ENCODE results near the gene MFSD6. TPM values are rescaled to one million over a fixed set of nuclear protein-coding genes. Genes with fewer than 3 reads are reported as not detected.
A peak's percentile ranks its signal among the peaks of the same experiment; 100 is the strongest.

Gene MFSD6
- total RNA-seq, 4 donors from 2014 or later = 3.6 to 30.3 (median 28.4) TPM

GRCh38 chr2:190409616-190410015 is 1.5 kb downstream of the MFSD6 start:
- Histone ChIP-seq H3K4me3 (no peak overlapping the region), H3K4me1 (no peaks in the 10 kb centered on the region), H3K27me3 (no peaks in the 10 kb centered on the region), H3K9me3 (no peaks in the 10 kb centered on the region), H3K36me3 (no peaks in the 10 kb centered on the region), H3K27ac (peak overlapping the region in 1 of 2 donors; percentile 81)
- DNase-seq = no peak
- TF ChIP-seq CTCF (IDR thresholded peaks at IDR 0.05) (no peak), POLR2A (IDR thresholded peaks at IDR 0.05) (no peak)
- intact Hi-C loops (cut with DNase I; ENCODE audit: low total_unique reads) = no loop called here

- no peak for TF ChIP-seq POLR2A (IDR thresholded peaks at IDR 0.05)
- no peaks in the 10 kb centered on the region for H3K36me3 ChIP-seq
- H3K27ac ChIP-seq = peak overlapping the region in 1 of 2 donors; percentile 81
- H3K4me1 ChIP-seq = no peaks in the 10 kb centered on the region
- intact Hi-C loops (cut with DNase I; ENCODE audit: low total_unique reads) = no loop called here
- DNase-seq = no peak
- H3K4me3 ChIP-seq = no peak overlapping the region
- H3K9me3 ChIP-seq = no peaks in the 10 kb centered on the region
- H3K27me3 ChIP-seq = no peaks in the 10 kb centered on the region
Measured at GRCh38 chr2:190410166-190410565, 2.0 kb downstream of the MFSD6 start.

- intact Hi-C loops (cut with DNase I; ENCODE audit: low total_unique reads) = no loop called here
- DNase-seq = no peak
- no peak overlapping the region for H3K27ac ChIP-seq
Measured at GRCh38 chr2:190412966-190413365, 4.8 kb downstream of the MFSD6 start.

GRCh38 chr2:190413421-190413820 is 5.3 kb downstream of the MFSD6 start:
- TF ChIP-seq POLR2A (IDR thresholded peaks at IDR 0.05) = no peak
- no peak for TF ChIP-seq CTCF (IDR thresholded peaks at IDR 0.05)
- intact Hi-C loops (cut with DNase I; ENCODE audit: low total_unique reads) = no loop called here
- H3K27me3 ChIP-seq = no peaks in the 10 kb centered on the region
- H3K4me1 ChIP-seq = no peaks in the 10 kb centered on the region
- H3K4me3 ChIP-seq = no peak overlapping the region
- DNase-seq = no peak
- no peaks in the 10 kb centered on the region for H3K9me3 ChIP-seq
- no peak overlapping the region for H3K27ac ChIP-seq
- H3K36me3 ChIP-seq = no peaks in the 10 kb centered on the region

More at GRCh38 chr2:190412966-190413365, 4.8 kb downstream of the MFSD6 start:
- Histone ChIP-seq H3K9me3 (no peaks in the 10 kb centered on the region), H3K27me3 (no peaks in the 10 kb centered on the region), H3K36me3 (no peaks in the 10 kb centered on the region), H3K4me3 (no peak overlapping the region), H3K4me1 (no peaks in the 10 kb centered on the region)
- TF ChIP-seq POLR2A (IDR thresholded peaks at IDR 0.05) = no peak
- no peak for TF ChIP-seq CTCF (IDR thresholded peaks at IDR 0.05)

- no peak for TF ChIP-seq CTCF (IDR thresholded peaks at IDR 0.05)
- no peak for TF ChIP-seq POLR2A (IDR thresholded peaks at IDR 0.05)
- Histone ChIP-seq H3K4me3 (no peak overlapping the region), H3K27me3 (no peaks in the 10 kb centered on the region), H3K27ac (peak overlapping the region in 1 of 2 donors; percentile 47), H3K36me3 (no peaks in the 10 kb centered on the region), H3K4me1 (no peaks in the 10 kb centered on the region), H3K9me3 (no peaks in the 10 kb centered on the region)
- intact Hi-C loops (cut with DNase I; ENCODE audit: low total_unique reads) = no loop called here
- no peak for DNase-seq
Measured at GRCh38 chr2:190415251-190415650, 7.1 kb downstream of the MFSD6 start.
